NCI-H345 treated with DMSO at 0.1 percent for 48 hours (cell line): ENCODE results near the gene SV2C.
"Not testable (repeated sequence)": the region's sequence is repeated elsewhere in the genome, so short reads cannot be mapped to it uniquely, and the experiment has no call there.

Experiments used
- DNase-seq: peaks from one replicate; lab custom pipeline; 2025; ENCODE audit not compliant: unreplicated experiment; lab: John Stamatoyannopoulos, UW

The SV2C gene, protein sequence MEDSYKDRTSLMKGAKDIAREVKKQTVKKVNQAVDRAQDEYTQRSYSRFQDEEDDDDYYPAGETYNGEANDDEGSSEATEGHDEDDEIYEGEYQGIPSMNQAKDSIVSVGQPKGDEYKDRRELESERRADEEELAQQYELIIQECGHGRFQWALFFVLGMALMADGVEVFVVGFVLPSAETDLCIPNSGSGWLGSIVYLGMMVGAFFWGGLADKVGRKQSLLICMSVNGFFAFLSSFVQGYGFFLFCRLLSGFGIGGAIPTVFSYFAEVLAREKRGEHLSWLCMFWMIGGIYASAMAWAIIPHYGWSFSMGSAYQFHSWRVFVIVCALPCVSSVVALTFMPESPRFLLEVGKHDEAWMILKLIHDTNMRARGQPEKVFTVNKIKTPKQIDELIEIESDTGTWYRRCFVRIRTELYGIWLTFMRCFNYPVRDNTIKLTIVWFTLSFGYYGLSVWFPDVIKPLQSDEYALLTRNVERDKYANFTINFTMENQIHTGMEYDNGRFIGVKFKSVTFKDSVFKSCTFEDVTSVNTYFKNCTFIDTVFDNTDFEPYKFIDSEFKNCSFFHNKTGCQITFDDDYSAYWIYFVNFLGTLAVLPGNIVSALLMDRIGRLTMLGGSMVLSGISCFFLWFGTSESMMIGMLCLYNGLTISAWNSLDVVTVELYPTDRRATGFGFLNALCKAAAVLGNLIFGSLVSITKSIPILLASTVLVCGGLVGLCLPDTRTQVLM

DNA sequence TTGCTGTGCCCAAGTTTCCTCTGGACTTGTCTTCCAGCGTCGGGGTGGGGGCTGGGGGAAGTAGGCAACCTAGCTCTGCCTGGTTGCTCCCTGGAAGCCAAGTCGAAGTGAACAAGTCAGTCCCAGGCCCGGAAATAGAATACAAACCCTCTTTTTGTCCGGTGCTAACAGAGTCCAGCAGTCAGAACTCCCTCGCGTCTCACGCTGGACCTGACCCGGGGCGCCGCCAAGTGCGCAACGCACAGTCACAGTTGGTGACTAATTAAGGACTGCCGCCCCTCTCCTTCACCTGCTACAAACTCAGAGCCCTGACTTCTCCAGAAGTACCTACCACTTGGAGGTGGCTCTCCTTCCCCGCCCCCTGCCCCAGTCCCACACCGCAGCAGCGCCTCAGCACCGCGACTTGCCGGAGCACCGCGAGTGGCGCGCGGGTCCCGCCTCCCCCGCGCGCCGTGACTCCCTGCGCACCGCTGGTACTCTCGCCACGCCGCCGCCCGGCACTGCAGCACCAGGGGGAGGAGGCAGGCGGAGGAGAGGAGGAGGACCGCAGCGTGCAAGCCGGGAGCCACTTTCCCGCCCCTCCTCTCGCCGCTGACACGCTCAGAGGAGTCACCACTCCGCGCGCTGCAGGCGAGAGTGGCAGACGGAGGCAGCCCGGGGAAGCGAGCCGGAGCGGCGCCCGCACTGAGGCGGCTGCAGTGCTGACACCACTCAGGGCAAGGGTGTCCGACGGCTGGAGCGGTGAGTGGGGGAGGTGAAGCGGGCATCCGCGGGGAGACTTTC is at the start of gene SV2C:
Gene SV2C (plus strand): TSS at position 612 of the 783 bp plus-strand sequence. CDS start 48,368 bp downstream, outside the sequence.
- DNase-seq: no peak

DNA sequence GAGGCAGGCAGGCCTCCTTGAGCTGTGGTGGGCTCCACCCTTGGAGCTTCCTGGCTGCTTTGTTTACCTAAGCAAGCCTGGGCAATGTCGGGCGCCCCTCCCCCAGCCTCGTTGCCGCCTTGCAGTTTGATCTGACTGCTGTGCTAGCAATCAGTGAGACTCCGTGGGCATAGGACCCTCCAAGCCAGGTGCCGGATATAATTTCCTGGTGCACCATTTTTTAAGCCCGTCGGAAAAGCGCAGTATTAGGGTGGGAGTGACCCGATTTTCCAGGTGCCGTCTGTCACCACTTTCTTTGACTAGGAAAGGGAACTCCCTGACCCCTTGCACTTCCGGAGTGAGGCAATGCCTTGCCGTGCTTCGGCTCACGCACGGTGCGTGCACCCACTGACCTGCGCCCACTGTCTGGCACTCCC is 45.4 kb upstream of the SV2C start:
- not testable (repeated sequence) for DNase-seq

DNA sequence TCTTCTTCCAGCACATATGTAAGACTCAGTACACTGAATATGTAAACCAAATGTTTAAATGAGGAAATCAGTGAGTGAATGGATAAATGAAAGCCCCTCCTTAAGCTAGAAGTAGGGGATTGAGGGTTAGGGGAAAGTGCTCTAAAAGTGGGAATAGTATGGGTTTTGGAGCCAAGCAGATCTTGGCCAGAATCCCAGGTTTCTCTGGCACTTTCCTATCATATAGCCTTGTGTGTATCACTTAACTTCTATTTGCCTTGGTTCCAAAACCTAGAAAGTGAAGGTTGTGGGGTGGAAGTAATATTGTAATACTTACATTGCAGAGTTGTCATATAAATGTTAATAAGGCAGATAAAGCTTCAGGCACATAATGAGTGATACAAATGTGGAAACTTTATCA is 45.0 kb upstream of the SV2C start:
- DNase-seq: no peak

DNA sequence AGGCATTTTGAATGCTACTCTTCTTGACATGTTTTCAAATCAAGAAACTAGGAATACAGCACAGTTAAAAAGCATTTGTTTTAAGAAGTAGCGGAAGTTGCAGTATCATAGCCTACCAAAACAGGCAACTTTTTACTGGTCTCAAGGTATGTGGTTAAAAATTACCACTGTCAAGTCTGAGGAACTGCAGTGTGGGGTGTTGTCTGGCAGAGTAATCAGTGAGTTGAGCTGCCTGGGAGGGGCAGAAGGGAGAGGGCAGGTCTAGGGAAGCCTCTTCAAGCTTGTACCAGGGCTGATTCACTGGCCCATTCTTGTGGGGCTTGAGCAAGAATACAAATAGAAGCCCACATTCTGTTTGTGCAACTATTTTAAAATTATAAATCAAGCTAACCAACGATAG is 42.4 kb upstream of the SV2C start:
- DNase-seq: no peak

DNA sequence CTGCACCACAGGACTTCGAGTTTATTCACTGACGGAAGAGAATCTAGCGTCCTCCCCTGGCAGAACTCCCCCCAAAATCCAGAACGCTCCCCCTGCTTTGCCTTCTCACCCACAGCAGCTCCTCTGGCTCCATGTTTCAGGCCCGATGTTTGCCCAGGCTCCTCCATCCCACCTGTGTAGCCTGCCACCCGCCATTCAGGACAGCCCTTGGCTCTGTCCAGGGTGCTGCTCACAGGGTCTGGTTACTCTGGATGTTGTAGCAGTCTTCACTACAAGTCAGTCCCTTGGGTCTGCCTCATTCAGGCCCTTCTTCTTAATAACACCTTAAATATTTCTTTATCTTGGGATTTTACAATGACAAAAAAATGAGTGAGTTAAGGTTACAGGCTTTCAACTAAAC is 41.3 kb upstream of the SV2C start:
- no peak for DNase-seq

DNA sequence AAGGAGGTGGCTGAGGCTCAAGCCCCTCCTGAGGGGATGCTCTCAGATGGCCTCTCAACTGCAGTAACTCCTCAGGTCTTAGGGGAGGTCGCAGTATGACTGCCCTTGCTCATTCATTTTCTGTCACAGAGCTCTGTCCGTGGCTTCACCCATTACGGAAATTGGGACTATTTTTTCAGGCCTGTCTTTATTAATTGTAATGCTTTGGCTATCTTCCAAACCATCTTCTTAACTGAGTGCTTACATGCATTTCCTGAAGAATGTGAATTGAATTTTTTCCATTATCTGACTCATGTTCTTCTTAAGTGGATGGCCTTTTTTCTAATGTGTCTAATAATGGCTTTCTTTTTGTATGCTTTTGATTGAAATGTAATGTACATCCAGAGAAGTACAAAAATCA is 36.4 kb upstream of the SV2C start:
- DNase-seq: no peak

DNA sequence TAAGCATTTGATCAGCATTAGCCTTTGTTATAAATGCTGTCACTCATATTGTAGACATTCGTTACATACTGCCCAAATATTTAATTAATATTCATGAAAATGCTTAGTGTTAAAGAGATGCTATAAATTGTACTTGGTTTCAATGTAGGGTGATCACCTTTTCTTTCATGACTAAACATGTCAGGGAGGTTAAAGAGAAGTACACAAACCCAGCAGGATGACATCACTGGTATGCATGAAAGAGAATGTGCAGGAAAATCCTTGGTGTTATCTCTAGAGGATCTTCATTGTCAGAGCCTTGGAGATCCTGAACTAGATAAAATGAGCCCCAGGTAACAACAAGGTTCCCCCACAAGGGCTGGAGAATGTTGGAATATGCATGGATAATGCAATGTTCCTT is 33.0 kb upstream of the SV2C start:
- DNase-seq: no peak

DNA sequence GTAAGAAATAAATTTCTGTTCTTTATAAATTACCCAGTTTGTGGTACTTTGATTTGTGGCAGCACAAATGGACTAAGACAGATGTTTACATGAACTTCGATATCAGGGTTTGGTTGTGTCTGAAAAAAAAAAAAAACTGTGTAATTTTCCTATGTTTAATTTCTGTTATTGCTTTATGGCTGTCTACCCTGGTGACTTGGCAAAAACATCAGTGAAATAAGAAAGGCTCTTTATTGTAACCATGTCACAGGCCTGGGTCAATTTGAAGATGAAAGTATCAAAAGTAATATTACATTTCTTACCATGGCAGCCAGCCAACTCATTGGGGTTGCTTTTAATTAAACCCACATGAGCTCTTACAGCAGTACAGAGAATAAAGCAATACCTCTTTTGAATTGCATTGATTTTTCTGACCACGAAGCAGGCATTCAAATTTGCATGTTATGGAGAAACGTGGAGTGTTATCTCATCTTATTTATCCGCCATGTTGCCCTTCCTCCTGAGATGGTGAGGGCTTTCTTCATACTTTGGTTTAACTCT is 20.6 kb upstream of the SV2C start:
- no peak for DNase-seq

DNA sequence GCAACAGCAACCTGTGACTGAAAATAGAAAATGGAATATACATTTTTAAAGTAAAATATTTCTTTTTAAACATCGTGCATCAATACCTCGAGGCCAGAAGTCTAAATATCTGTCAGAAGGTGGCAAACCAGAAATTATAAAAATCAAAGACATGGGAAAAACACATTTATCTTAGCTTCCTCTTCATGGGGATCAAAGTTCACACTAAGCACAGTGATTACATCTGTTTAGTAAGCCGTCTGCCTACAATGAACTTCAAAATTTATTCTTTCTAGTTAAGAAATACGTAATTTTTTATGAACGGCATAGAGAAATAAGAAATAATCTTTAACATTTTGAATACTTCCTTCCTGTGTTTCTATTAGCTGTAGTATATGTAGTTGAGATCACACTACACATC is 17.9 kb upstream of the SV2C start:
- DNase-seq: no peak

DNA sequence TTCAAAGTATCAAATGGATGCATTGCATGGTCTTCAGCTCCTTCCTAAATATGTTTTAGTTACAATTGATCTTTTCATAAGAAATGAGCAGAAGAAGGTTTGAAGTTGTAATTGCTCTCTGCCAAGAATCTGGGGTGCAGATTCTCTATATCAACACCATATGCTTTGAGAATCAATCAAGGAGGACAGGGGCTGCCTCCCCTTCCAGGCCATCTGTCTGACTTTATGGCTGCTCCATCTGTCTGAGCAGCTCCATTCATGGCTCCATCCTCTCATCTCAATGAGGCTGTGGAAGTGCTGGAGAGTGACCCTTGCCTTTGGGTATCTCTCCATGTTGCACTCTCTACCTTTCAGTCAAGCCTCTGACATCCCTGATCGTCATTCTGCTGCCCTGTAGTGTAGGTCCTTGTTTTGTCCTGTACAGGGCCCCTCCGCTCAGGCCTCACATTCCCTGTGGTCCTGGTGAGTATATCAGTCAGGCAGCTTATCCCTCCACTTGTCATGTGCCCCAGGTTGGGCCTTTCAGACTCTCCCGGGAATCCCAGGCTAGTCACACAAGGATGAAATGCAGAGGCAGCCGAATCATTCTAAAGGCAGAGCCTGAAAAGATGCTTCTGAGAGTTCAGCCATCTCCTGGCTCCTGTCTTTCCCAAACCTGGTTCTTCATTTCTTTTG is 14.0 kb upstream of the SV2C start:
- no peak for DNase-seq

DNA sequence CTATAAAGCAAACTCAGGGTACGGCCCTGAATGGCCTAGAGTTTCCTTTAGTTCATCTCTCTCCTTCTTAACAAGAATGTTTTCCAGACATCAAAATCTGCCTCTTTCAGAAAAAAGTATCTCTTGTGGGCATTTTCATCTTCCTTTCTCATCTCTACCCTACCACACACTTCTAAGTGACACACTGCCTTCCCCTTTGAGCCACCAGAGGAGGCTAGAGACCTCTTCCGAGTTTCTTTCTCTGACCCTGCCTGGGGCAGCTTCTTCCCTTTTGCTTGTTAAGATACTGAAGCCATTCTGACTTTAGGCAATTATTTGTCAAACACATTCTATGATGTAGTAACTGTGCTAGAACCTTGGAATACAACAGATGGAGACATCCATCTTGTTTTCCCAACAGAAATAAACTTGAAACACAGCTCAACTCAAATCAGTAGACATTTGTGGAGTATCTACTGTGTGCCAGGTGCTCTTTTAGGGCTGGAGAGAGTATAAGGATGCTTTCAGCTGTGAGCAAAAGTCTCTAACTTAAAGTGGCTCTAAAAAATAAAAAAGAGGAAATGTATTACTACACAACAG is 8.6 kb upstream of the SV2C start:
- no peak for DNase-seq

DNA sequence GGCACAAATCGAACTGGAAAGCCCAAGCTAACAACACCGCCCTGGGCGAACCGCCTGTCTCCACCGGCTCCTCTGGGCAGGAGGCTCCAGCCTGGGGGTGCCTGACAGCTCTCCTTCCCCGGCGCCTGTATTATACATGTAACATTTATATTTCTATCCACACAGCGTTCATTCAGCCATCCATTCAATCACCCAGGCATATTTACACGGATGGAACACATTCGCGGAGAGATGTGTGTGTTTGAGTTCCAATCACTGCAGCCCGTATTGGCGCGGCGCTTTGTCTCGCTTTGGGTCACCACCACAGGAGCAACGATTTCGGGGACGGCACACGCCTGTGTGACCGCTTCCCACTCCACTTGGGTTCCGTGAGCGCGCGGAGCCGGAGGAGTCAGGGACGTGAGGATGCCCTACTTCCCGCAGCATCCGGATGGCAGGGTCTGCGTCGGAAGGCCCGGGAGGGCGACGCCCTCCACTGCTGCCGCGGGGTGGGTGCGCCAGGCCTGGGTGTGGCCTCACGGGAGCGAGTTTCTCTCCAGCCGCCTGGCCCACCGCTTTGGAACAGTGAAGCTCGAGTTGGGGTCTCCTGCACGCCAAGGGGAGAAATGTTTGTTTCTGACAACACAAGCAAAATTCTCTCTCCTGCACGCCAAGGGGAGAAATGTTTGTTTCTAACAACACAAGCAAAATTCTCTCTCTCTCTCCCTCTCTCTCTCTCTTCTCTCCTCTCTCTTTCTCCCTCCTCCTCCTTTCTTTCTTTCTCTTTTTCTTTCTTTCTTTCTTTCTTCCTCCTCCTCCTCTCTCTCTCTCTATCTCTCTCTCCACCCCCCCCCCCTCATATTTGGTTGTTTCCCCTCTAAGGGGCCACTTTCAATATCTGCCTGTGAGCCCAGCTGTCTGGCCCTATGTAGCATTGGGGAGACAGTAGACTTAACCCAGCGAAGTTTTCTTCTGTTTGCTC is 1.1 kb upstream of the SV2C start:
- DNase-seq: no peak

DNA sequence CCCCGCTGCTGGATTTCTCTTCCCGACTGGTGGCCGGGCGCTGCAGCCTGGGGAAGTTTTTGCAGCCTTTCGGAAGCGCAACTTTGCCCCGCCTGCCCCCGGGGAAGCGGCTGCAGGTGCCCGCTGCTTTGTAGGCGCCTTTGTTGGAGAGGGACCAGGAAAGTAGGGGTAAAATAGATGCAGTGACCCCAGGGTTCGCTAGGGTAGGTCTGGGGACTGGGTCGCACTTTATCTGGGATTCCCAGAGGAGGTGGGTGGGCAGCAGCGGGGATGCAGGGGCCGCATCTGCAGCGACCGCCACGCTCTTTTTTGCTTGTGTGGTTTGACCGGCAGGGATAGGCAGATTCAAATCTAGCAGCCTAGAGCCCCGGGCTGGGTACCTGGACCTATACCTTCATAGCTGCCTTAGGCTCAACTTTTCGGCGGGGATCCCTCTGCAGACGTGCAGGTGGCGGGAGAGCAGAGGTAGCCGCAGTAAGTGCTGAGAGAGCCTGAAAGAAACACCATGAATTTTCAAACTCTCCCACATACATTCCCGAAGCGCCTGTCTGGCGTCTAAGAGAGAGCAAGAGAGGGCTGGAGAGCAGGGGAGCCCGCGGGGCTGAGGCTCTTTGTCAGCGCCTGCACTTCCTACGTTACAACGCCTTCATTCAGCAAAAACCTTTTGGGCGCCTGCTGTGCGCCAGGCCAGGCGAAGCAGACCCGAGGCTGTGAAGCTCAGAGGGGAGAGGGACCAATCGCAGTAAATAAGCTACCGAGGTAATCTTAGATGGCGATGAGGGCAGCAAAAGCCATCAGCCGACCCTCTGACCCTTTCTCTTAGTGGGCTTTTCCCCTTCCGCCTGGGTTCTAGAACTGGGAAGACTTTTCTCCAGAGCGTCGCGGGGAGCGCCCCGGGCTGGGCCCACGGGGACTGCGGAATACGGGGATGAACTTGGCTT is 642 bp downstream of the SV2C start:
- DNase-seq: peak; percentile 26

DNA sequence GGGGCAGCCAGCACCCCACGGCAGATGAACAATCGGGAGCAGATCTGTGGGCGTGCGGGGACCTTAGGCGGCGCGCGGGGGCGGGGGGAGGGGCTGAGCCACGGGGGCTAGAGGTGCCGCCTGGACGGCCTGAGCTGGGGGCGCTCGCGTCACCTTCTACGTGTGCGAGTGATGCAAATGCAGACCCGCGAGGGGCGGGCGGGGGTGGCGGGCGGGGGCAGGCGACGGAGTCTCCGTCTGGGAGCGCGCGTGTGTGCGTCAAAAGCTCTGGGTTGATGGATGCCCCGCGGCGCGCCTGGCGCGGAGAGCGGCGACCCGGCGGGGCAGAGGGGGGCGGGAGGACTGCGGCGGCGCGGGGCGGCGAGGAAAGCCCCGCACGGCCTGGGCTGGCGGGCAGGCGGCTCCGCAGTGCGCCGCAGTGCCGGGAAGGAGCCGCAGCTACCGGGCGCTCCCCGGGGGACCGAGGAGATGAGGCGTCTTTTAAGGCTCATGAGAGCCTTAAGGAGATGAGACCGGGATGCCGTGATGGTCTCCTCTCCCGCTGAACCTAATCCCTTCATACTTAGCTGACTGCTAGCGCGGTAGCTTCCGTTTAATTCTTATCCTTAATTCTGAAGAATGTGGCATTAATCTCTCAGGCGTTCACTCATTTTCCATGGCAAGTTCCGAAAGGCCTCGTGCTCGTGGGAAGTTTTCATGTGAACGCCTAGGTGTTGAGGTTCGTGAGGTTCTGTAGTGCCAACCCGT is 1.5 kb downstream of the SV2C start:
- DNase-seq: no peak

DNA sequence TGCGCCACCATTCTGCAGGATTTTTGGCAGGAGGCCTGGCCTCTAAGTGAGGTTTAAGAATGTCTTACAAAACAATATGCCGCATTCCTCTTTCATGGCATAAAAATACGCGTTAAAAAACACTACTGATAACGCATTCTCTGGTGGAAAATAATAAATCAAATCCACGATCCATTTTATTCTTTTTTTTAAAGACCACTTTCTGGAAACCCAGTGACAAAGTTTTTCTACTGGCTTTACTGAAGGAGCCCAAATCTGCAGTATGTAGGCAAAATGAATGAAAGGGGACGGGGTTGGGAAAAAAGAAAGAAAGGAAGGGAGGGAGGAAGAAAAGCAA is 2.0 kb downstream of the SV2C start:
- DNase-seq: no peak

DNA sequence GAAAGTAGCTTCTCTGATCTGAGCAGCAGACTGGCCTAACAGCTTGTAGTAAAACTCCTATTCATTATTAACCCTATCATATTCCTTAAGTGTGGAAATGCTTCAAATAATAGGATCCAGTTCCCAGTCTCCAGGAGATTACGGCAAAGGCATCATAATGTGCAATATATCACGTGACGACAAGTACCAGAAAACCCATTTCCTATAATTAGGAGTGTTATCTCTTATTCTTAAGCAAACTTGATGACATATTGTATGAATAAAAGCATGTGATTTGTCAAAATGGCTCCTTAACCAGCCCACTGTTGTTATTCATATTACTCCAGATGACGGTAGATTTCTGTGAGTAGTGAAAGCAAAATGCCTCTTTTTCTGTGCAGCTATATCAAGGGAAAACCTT is 2.9 kb downstream of the SV2C start:
- no peak for DNase-seq

DNA sequence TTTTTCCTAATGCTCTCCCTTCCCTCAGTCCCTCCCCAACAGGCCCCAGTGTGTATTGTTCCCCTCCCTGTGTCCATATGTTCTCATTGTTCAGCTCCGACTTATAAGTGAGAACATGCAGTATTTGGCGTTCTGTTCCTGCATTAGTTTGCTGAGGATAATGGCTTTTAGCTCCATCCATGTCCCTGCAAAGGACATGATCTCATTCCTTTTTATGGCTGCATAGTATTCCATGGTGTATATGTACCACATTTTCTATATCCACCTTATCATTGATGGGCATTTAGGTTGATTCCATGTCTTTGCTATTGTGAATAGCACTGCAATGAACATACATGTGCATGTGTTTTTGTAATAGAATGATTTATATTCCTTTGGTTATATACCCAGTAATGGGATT is 6.0 kb downstream of the SV2C start:
- not testable (repeated sequence) for DNase-seq

DNA sequence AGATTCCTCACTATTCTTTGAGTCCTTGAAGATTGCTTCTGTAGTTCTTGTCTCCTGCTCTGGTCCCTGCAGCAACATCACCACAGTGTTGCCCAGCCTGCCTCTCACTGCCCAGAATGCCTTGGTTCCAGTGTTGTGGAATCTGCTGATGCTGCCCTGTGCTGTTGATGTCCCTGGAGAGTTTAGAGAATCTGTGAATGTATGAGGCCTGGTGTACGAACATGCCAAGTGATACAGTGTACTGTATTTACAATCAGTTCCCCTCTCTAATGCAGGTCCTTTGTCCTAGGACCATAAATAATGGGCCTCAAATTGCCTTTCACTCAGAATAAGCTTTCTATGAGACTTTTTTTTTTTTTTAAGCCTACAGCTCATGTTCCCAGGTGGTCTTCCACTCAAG is 8.2 kb downstream of the SV2C start:
- no peak for DNase-seq
